NCI-H187 treated with DMSO at 0.1 percent for 48 hours (cell line): Measurements from ENCODE around the gene TULP3.
A peak's percentile ranks its signal among the peaks of the same experiment; 100 is the strongest.
"Not testable (repeated sequence)": the region's sequence is repeated elsewhere in the genome, so short reads cannot be mapped to it uniquely, and the experiment has no call there.

ENCODE experiments used
- DNase-seq: peaks from one replicate; lab custom pipeline; 2025; lab: John Stamatoyannopoulos, UW

TULP3 gene

DNA sequence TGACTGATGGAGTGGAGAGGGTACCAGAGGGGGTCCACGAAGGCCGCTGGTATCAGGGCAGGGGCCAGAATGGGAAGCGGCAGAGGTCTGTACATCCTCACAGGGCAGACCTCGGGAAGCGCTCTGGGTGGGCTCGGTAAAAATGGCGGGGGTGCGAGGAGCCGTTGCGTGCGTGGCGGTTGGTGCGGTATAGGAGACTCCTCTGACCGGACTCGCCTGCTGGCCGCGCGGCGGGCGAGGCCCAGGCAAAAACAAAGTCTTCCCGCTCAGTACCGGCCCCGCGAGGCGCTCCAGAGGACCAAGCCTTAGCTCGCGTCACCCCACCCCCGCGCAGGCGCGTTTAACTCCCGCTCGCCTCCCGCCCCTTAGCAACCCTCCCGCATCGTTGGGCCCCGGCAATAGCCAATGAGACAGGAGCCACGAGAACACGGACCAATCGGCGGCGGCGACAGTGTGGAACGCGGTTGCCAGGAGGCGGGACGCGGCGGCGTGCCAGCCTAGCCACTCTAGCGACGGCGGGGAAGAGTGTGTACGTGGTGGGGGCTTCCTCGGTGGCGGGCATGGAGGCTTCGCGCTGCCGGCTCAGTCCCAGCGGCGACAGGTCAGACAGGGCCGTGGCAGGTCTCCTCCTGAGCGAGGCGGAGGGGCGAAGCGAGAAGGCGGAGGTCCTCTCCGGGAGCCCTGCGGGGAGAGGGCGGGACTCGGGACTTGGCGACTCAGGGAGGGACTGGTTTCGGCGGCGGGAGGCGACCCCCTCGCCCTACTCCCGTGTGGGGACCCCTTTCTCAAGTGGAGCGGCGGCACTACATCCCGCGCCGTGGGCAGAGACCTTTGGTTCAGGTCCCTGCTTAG, at the start of gene TULP3:
Gene TULP3, plus strand, starts transcription at position 504 of the 852 bp plus-strand sequence. Its CDS starts 57 bp downstream, at position 561.
- DNase-seq, result peak; percentile 79

GRCh38 chr12:2841056-2841650, 49.5 kb upstream of the TULP3 start:
- no peak for DNase-seq

- DNase-seq, result no peak
These were observed 47.7 kb upstream of the TULP3 start for GRCh38 chr12:2842948-2843347.

DNA sequence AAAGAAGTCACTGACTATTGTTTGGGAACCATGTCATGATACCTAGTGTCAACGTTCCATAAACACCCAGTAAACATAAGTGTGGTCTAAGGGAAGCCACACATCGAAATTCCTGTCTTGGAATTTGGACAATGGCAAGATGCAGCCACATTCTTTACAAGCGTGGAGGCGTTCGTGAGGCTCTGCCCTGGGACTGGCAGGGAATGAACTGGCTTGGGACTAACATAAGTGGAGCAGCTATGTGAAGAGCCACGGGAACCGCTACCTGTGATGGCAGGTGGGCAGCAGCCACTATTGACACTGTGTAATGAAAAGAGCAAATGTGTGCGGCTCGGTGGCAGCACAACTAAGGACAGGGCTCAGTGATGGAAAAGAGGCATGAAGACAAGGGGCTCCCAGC, 45.9 kb upstream of the TULP3 start:
- no peak for DNase-seq

DNA sequence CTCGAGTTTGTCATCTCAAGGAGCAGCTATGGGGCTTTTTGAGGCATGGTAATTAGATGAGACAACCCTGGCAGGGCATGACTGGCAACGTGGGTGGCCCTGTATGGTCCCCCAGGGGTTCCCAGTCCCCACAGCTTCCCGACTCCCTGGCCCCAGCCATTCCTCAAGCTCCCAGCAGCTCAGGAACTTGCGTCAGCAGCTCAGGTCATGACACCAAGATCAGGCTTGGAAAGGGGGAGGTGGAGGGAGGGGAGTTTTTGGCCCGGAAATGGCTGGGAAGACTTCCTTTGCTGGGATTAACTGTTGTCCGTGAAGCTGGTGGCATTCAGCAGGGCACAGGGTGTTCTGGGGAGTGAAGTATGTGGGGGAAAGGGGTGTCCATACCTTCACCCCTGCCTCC, 45.4 kb upstream of the TULP3 start:
- no peak for DNase-seq

GRCh38 chr12:2851931-2852330, 38.8 kb upstream of the TULP3 start:
- no peak for DNase-seq

DNA sequence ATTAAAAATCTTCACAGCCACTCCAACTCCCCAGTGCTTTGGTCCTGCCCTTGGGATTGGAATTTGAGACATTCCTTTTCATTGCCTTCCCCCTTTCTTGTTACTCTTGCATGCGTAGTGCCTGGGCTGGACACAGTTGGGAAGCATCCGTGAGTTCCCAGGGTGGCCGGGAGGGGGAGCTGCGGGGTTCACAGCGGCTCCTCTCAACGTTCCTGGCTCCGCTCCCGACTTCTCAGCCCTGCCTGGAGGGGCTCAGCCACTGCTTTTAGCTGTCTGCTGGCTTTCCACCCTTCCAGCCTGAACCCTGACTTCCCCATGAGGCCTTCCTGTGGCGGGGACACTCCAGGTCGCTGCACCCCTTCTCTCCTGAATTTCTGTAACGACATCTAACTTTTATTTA, 37.1 kb upstream of the TULP3 start:
- DNase-seq, result no peak

GRCh38 chr12:2854669-2855453, 35.8 kb upstream of the TULP3 start:
- DNase-seq, result no peak

- DNase-seq, result no peak
These were observed 35.1 kb upstream of the TULP3 start for GRCh38 chr12:2855546-2855945.

DNA sequence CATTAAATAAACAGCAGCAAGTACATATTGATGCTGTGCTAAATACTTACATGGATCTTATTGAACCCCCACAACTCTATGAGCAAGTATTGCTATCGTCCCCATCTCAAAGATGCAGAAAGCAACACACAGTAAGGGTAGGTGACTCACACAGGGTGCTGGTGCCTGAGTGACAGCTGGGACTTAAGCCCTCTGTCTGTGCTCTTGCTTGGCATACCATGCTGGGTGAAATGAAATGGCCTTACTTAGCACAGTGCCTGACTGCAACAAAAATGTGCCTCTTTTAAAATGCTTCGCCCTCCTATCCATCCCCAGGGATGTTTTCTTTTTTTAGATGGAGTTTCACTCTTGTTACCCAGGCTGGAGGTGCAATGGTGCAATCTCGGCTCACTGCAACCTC, 34.6 kb upstream of the TULP3 start:
- no peak for DNase-seq

- DNase-seq, result no peak
These were observed 33.7 kb upstream of the TULP3 start, which contains the start of gene TEX52 for GRCh38 chr12:2857021-2857431. Gene TEX52 (minus strand): TSS chr12:2857039. CDS start chr12:2857026, 13 bp downstream.

GRCh38 chr12:2857576-2857975, 33.1 kb upstream of the TULP3 start:
- no peak for DNase-seq

- no peak for DNase-seq
These were observed 32.4 kb upstream of the TULP3 start for GRCh38 chr12:2858334-2858733.

DNA sequence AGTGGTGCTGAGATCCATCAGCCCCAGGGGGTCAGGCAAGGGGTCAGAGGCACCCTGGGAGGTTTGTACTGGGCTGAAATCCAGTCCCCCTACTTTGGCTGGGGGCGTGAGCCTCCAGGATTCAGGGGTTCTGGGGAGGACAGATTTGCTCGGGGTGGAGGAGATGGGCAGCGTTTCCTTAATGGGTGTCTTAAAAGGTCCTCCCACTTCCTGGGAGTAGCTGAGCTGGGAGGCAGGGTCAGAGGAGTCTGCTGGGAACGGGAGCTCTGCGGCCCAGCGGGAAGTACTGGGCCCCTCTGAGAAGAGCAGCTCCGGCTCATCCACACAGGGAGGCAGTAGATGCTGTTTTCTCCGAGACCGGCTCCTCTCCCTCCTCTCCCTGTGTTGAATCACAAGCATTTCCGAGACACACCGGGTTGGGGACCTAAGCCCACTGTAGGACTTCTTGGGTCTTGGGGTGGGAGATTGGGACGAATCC, 31.7 kb upstream of the TULP3 start:
- no peak for DNase-seq

GRCh38 chr12:2860170-2860569, 30.5 kb upstream of the TULP3 start:
- DNase-seq, result no peak

DNA sequence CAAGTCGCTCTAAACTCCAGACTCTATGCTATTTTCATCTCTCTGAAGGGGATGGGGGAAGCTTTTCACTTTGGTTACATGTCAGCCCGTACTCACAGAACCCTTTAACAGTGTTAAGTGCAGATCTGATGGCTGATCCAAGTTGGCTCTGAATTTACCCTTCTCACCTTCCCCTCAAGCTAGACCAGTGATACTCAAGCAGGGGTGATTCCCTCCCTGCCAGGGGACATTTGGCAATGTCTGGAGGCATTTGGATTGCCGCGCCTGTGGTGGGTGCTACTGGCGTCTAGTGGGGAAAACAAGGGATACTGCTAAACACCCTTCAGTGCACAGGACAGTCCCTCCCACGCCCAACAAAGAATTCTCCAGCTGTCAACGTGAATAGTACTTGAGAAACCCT, 27.8 kb upstream of the TULP3 start:
- no peak for DNase-seq

GRCh38 chr12:2863402-2863801, 27.3 kb upstream of the TULP3 start:
- not testable (repeated sequence) for DNase-seq

DNA sequence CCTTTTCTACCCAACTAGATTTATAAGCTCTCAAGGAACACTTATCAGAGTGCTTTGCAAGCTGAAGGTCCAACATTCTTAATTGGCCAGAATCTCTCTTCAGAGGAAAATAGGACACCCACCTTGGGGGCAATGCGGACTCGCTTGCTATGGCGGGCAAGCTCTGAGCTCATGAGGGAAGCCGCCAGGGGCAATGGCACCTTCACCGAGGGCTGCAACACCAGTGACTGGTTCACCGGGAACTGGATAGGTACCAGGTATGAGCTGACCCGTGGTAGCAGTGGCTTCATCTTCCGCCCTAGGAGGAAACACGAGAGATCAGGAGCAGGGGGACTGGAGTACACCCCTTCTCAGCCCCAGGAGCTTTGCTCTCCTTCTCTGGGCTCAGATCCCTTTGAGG, 26.5 kb upstream of the TULP3 start:
- no peak for DNase-seq

- not testable (repeated sequence) for DNase-seq
These were observed 21.6 kb upstream of the TULP3 start for GRCh38 chr12:2868986-2869632.

GRCh38 chr12:2876431-2877046, 14.2 kb upstream of the TULP3 start:
- no peak for DNase-seq
